GF-D8 (cell line): ENCODE measurements around the gene DUSP9.

Experiments
- DNase-seq: peaks from one replicate; lab custom pipeline; 2025; lab: John Stamatoyannopoulos, UW

DUSP9 gene

DNA sequence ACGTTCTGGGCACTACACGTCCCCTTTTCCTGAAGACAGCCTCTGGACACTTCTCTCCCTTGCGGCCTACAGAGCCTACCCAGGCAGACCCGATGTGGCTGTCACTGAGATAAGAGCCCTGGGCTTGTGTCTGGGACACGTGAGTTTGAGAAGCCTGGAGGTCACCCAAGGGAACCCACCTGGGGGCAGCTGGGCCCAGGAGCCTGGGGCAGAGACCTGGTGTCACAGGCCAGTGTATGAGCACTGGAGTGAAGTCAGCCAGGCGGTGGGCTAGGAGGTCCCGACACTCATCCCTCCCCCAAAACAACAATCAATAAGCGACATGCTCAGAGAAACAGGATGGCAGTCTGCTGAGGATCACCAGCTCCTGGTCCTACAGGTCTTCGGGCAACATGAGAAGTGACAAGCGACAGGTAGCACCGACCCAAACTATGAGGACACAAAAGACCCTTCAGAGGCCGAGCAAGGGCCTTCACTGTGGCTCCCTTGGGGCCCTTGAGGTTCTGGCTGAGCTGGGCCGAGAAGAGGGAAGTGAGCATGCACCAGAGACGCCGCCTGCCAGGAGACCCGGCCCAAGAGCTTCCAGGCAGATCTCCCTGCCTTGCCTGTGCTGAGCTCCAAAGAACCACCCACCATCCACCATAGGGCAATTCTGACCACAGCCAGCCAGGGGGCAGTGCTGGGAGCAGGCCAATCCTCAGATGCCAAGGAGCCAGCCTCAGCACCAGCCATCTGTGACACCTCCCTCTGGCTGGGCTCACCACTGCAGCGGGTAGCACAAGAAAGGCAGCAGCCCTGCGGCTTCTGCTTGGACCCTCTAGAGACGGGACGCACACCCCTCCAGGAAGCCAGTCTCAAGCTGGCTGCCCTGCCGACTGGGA is 11.0 kb upstream of the DUSP9 start:
- no peak for DNase-seq

DNA sequence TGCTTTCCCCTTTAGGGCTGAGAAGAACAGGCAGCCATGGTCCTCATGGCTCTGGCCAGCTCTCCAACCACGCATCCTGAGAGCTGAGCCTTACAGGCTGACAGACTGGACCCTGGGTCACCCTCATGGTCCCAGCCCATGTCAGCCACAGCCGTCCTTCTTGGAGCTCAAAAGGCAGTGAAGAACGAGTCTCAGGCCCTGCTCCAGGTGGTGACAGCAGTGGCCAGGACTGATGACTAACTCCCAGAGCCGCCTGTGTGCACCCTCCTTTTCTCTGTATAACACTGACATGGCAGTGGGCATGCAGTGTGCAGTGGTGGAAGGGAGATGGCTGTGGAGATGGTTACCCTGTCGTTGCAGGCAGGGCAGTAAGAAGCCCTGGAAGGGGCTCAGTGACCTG is 10.3 kb upstream of the DUSP9 start:
- DNase-seq: no peak

DNA sequence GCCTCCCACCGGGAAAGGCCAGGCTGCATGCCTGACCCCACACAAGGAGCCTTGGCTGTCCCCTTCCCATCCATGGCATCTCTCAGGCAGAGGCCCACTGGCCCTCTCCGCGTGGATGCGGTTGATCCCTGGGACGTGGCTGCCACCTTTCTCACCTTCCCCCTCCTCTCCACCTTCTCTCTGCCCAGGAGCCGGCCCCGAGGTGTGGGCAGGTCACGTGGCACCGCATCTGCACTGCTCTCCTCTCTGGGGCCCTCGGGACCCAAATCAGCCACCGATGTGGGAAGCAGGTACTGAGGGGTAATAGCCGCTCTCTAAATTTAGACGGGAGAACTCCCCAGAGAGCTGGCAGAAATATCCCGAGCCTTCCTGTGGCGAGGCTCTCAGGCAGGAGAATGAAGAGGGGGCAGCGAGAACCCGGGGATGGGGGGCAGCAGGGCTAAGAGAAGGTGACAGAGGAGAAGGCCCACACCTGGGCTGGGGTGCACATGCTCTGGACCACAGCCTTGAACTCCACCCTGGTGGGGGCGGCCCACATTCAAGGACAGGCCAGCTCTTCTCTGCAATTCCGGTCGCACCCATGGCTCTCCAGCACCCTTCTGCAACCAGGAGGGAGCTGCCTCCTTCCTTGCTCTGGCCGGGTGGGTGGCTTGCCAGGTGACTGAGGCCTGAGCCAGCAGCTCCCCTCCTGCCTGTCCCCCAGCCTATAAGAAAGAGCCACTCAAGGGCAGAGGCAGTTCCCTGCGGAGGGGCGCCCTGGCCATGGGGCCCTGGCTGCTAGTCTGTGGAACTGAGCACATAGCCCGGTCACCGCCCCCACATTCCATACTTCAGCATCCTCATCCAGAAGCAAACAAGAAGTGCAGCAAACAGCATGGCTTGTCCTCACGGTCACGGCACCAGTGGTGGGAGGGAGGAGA is 9.6 kb upstream of the DUSP9 start:
- DNase-seq: no peak

DNA sequence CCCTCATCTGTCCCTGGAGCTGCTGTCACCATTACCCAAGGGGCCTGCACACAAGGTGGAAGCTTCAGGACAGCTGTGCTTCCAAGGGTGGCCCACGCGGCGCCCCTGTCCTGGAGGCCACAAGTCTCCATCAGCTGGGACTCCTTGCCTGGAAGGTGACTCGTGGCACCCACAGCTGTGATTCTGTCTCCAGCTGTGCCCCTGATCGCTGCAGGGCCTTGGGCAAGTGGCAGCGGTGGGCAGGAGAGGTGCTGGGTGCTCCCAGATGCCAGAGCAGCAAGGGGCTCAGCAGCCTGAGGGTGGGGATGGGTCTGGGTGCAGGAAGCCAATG is 9.0 kb upstream of the DUSP9 start:
- no peak for DNase-seq

DNA sequence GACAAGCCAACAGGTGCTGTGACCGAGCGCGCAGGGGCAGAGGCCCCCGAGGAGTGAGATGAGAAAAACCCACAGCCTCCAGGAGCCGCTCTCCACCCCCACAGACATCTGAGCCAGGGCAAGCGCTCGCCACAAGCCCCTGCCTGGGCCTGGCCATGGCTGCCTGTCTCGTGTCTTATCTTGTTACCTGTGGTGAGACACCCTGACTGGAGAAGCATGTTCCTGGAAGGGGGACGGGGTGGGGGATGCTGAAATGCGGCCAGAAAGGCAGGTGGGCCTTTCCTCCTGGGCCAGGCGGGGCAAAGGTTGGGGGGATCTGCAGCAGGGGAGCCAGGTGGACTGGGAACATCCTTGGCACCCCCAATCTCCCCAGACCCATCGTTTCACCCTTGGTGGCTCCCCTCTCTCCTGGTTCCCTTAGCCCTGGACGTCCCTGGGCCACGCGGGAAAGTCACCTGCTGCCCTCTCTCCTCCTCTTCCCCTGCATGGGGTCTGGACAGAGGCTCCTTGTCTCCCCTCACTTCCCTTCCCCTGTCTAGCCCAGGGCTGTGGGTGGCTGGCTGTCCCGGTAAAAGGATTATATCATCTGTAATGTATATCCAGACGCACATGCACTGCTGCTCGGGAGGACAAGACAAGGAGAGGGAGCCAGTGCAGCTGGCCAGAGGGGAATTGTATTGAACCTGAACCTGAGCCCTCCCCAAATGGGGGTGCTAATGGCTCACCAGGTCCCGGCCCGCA is 8.4 kb upstream of the DUSP9 start:
- no peak for DNase-seq

DNA sequence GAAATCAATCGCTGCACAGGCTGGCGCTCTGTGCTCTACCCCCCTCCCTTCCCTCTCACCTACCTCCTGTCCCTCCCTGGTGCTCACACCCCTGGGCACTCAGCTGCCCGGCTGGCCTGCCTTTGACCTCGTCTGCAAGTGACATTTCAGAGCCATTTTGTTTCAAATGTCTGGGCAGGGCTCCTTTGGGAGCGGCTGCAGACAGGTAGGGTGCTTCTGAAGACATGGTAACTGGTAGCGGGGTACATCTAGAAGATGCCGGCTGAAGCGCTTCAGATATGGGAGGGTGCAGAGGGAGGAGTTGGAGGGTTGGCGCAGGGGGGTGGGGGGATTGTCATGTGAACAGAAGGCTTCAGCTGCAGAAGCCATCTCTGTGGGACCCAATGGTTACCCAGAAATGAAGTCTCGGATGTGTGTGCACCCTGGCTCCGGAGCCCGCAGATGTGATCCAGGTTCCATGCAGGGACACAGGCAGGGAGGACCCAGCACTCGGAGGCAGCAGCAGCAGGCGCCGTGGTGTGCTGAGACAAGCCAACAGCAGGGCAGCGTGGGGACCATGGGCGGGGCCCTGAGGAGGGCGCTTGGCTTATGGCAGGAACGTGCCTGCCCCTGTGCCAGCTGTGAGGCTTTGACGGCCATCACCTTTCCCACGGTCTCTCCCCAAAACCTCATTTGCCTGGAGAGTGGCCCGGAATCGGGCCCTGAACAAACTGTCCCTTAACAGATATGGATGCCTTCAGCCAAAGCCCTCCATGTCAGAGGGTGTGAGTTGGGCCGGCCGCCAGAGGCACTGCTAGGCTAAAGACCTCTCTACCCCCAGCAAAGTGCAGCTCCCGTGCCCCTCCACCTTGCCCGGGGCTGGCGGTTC is 7.6 kb upstream of the DUSP9 start:
- DNase-seq: no peak

DNA sequence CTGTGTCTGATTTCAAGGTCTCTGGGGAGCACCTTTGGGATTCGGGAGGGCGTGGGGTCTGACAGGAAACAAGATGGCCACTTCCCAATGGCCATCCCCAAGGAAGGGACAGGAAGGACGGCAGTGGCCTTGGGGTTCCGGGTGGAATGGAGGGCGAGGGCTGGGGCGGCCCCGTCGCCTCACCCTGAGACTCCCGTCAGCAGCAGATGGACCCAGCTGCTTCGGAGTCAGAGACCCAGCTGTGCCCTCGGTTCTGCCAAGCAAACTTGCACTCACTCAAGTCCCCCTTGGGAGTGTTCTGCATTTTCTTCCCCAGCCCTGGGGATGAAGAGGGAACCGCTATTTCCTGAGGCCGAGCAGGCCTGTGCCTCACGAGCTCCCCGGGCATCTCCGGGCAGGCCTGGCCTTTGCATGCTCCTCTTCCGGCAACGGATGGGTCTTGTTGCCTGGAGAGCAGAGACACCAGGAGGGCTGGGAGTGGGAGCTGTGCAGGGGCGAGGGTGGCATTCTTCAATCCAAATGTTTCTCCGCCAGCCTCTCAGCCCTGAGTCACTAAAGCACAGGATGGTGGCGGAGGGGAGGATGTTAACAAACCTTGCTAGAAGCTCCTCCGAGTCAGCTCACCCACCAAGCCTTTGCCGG is 6.8 kb upstream of the DUSP9 start:
- DNase-seq: no peak

DNA sequence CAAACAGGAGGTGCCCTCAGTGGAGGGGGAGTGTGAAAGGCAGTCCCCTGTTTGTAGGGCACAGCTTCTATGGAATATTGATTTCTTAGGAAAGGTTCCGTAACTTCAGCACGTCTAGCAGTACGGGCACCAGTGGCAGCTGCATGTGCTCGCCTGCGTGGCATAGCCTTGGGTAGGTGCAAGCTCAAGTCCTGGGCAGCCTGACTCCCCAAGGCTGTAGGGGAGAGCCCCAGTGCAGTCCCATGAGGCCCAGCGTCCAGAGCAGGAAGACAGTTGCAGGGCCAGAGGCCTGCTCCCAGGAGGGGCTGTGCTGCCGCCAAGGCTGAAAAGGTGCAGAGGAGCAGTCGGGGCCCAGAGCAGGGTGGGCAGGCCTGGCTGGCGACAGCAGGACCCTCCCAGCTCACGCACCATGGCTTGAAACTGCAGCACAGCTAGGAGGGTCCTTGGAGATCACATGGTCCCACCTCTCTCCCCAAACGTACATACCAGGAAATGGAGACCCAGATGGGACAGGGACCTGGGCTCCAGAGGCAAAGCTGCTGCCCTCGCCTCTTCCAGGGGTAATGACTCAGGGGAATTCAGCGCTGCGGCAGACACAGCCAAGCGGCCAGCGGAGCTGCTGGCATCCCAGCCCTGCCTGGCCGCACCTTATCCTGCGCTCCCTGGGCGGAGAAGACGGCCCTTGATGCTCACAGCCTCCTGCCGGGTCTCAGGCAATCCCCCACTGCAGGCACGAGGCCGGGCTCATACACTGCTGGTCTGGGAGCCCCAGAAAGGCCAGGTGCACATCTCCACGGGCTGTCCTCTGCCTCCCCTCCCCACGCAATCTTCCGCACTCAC is 6.0 kb upstream of the DUSP9 start:
- no peak for DNase-seq

DNA sequence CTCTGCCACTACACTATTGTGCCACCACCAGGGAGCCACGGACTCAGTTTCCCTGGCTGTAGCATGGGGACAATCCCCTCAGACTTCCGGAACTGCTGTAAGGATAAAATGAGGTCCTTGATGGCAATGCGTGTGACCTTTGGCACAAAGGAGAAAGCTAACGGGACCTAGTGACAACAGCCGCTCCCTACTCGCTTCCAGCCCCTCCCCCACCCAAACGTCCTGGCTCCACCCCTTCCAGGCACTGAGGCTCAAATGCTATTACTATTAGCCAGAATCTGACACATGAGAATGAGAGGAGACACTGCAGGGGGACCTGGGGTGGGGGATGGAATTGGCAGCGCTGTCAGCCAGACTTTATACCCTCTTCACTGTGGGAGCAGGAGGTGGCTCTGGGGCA is 5.4 kb upstream of the DUSP9 start:
- DNase-seq: no peak

DNA sequence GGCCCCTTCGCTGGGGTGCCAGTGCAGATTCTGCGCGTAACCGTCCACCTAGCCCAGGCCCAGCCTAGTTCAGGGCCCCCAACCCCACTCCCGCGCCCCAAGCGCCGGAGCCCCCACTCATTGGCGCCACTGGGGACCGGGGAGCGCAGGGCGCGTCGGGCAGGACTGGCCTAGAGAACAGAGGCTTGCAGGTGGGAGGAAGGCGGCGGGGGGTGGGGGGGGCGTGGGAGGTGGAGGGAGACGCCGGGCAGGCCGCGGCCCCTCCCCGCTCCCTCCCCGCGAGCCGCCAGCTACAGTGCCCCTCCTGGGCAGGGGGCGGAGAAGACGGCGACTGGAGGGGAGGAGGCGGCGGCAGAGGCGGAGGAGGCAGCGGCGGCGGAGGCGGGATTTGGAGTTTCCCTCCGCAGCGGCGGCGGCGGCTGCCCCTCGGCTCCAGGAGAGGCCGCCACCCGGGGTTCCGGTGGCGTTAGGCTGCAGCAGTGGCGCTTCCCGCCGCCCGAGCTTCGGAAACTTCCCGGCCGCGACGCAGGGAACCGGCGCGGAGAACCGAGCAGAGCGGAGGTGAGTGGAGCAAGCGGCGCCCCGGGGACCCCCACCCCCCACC is 4.8 kb upstream of the DUSP9 start:
- no peak for DNase-seq

DNA sequence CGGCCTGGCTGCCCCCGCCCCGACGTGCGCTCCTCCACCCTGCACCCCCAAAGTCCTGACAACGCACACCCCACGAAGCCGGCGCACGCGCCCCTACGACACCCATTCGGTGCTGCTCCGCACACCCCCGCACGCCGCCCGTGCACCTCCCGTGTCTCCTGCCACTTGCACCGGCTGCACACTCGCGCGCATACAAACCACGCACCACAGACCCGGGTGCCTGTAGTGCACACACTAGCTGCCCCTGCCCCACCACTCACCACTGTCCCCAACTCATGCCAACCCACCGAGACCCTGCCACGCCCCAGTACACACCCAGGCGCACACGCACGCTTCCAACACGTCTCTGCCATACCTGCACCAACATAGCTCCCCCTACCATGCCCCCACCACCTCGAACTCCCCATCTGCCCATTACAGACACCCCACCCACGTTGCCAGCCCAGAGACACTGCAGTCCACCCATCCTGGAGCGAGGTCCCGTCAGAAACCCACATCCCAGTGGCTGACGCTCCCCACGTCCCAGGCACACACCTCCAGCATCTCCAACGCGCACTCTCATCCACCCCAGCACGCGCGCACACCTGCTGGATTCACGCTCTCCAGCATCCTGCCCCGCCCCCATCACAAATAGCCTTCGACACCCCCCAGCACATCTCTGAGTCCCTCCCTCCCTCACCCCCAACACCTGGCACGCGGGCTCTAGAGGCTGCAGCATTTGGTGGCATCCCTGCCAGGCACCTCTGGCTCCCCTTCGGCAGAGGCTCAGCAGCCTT is 4.2 kb upstream of the DUSP9 start:
- no peak for DNase-seq

DNA sequence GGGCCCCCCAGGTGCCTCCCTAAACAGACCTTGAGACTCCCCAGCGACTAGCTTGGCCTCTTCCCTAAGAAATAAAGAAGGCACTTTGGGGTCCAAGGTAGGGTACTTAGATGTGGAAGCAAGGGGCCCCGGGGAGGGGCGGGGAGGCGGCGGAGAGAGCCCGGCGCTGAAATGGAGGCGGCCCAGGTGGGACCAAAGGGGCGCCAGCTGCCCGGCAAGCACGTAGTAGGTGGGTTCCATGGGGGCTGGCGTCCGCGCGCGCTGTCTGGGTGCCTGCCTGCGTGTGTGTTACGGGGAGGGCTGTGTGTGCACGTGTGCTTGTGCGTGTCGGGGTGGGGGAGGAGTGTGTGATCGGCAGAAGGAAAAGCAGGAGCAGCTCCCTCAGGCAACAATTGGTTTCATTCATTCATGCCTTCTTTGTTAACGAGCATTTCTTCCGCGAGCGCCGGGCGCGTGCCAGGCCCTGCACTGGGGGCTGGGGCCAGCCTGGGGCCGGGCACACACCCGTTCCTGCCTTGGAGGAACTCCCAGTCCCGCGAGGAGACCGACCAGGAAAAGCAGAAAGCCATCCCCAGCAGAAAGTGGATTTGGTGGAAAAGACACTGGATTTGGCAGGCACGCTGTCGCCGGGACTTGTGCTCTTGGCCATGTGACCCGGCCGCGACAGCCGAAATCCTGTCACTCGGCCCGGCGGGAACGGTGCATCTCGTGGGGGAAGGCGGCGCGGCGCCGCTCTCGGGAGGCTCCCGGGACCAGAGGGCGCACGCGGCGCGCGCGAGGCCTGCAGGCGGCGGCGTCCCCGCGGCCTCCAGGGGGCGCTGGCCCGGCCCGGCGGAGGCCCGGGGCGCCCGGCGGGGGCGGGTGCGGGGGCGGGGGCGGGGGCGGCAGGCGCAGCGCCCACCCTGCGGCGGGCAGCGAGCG is 3.3 kb upstream of the DUSP9 start:
- DNase-seq: no peak

DNA sequence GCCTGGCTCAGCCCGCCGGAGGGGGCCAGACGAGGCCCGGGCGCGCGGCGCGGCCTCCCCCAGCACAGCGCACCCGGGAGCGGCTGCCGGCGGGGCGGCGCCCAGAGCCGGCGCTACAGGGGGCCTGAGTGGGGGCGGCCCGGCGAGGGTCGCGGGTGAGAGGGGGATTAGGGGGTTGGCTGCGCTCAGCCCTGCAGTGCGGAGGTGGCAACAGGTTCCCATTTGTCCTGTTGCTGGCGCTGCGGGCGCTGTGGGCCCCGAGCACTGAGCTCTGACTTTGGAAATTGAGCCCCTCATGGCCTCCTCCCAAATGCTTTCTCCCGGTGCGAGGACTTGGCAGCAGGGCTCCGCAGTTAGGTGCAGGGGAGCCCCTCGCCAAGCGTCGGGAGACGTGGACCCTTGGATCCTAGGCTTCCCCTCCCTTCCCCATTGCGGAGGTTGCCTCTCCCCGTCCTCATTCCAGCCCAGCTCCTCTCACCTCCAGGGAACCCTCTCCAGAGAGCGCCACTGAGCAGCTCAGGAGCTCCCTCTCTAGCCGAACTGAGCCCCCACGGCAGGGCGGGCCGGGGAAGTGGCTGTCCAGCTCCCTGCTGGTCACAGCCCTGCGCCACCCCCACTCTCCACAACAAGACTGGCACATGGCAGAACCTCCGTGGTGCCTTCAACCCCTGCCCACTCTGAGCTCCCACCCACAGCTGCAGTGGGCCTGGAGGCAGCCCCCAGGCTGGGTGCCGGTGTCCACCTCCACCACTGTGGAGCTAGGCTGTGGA is 2.5 kb upstream of the DUSP9 start:
- DNase-seq: no peak

DNA sequence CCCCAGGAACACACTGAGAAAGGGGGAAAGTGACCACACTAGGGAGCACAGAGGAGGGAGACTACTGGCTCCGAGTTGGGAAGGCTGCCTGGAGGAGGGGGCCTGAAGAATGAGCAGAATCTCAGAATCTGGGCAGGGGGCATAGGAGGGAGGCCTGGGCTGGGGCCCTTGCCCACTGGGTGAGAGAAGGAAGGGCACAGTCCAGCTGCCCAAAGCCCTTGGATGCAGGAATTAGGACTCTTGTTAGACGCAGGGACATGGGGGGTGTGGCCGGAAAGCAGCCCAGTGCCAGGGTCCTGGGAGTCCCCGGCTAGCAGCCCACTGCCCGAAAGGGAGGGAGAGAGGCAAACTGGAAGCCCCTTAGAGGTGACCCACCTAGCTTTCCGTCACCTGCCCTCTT is 1.9 kb upstream of the DUSP9 start:
- DNase-seq: no peak

DNA sequence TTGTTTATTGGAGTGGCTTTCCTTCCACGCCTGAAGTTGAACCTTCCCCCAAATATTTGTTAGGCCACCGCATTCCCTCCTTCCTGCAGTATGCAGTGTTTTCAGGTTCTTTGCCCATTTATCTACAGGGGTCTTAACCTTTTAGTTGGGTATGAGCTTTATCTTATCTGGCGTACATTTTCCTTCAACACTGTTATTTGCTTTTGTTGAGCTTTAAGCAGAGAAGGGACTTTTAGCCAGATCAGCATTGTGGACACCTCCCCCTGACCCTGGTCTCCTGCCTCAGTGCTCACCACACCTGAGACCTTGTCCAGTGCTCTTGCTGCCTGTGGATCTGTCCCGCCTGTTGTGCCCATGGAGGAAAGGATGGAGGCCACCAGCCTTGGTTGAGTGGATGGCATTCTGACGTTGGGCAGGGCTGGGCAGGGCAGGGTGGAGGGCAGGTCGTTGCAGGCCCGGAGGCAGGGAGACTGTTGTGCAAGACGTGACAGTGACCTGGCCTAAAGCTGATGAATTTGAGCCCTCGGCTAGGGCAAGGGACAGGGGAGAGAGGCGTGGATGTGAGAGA is 998 bp upstream of the DUSP9 start:
- no peak for DNase-seq

DNA sequence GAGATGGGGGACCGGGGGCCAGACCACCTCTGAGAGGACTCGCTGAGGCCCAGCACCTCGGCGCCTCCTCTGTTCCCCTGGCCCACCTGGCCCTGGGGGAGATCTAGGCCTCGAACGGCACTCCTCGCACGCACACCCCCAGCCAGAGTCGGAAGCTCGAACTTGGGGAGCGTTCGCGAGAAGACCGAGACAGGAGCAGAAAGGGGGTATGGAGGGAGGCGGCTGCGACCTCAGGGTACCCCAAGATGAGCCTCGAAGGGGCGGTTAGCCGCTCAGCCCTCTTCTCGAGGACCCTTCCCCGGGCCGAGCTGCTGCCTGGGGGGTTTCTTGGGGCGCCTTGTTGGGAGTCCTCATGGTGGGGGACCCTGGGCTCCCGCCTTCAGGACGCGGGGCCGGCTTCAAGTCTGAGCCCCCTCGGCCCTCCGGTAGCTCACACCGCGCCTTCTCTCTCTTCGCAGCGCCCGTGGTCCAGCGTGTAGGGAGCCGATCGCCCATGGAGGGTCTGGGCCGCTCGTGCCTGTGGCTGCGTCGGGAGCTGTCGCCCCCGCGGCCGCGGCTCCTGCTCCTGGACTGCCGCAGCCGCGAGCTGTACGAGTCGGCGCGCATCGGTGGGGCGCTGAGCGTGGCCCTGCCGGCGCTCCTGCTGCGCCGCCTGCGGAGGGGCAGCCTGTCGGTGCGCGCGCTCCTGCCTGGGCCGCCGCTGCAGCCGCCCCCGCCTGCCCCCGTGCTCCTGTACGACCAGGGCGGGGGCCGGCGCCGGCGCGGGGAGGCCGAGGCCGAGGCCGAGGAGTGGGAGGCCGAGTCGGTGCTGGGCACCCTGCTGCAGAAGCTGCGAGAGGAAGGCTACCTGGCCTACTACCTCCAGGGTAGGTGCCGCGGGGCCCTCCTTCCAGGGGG is 706 bp downstream of the DUSP9 start:
- DNase-seq: no peak
